GM21390 (cell line): ENCODE data around the gene PCP2.

Experiments used
- ATAC-seq: cut with Tn5 transposase; IDR thresholded peaks from one replicate; pipeline ENCODE4 v1.9.1; 2021; ENCODE audit not compliant: unreplicated experiment

The PCP2 gene

GRCh38 chr19:7619671-7620441 lies 13.7 kb downstream of the PCP2 start:
- ATAC-seq = no peak

- ATAC-seq = no peak
Measured at GRCh38 chr19:7618771-7619510, 14.6 kb downstream of the PCP2 start.

GRCh38 chr19:7618348-7618747 lies 15.2 kb downstream of the PCP2 start:
- ATAC-seq = no peak

GRCh38 chr19:7617735-7618134 lies 15.8 kb downstream of the PCP2 start:
- no peak for ATAC-seq

GRCh38 chr19:7617172-7617571 lies 16.3 kb downstream of the PCP2 start:
- no peak for ATAC-seq

GRCh38 chr19:7614859-7615741 lies 18.4 kb downstream of the PCP2 start:
- no peak for ATAC-seq

GRCh38 chr19:7612282-7613274 lies 20.9 kb downstream of the PCP2 start:
- no peak for ATAC-seq

GRCh38 chr19:7611541-7612279 lies 21.8 kb downstream of the PCP2 start:
- no peak for ATAC-seq

- ATAC-seq = no peak
Measured at GRCh38 chr19:7610491-7611240, 22.9 kb downstream of the PCP2 start.

- no peak for ATAC-seq
Measured at GRCh38 chr19:7607874-7608560, 25.5 kb downstream of the PCP2 start.

GRCh38 chr19:7607212-7607873 lies 26.2 kb downstream of the PCP2 start:
- ATAC-seq = no peak

- no peak for ATAC-seq
Measured at GRCh38 chr19:7606289-7606688, 27.2 kb downstream of the PCP2 start.

GRCh38 chr19:7605490-7606222 lies 27.9 kb downstream of the PCP2 start:
- ATAC-seq = no peak

- no peak for ATAC-seq
Measured at GRCh38 chr19:7603919-7604318, 29.6 kb downstream of the PCP2 start.

GRCh38 chr19:7602935-7603497 lies 30.5 kb downstream of the PCP2 start:
- no peak for ATAC-seq

GRCh38 chr19:7602240-7602934 lies 31.1 kb downstream of the PCP2 start:
- no peak for ATAC-seq
